ELR (cell line): Measurements from ENCODE around the gene NOVA1.

ENCODE experiments used
- DNase-seq: peaks from one replicate; pipeline ENCODE4 v3.0.0-alpha.2; 2015; ENCODE audit warnings: low read depth

The NOVA1 gene

DNA sequence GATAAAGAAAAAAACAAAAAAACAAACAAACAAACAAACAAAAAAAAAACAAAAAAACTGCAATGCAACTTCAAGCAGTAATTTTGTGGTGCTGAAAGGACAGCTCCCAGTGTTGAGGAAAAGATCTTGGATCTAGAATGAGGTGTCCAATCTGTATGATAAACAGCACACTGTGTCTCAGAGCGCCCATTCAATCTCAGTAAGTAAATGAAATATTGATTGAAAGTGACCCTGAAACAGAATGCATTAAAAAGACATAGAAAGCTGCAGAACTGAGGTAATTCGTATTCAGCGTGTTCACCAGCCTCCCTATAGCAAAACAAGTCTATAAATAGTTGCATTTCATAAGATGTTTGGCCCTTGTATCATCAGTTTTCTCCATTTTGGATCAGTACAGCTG lies 153.0 kb downstream of the NOVA1 start:
- DNase-seq, result no peak

DNA sequence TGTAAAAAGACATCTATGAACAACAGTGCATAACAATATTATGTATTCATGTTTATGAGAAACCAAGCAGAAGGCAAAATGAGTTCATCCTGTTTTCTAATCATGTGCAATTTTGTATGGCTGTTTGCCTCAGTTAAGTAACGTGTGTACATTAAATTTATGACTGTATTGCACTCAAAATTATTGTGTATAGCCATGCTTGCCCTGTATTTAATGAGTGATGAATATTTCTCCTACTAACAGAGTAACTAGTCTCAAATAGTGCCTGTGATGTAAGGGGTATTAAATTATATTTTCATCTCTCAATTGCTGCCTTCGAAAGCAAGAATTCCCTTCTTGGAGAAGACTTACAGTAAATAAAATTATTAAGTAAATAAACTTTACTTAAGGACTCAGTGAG lies 154.2 kb downstream of the NOVA1 start:
- no peak for DNase-seq

DNA sequence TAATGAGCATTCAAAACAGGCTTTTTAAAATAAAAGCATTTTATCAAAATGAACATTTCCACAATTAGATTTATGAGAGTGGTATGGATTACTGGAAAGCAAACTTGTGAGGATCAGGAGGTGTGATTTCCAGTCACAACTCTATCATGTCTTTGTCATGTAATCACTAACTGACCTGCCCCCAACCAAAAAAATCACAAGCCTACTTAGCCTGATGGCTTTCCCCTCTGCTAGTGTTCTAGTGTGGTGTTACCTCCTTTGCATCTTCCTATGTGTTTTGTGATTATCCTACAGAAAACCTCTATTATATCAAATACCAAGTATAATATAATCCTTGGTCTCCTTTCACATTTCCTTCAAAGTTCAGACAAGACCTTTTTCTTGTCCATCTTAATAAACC lies 168.6 kb downstream of the NOVA1 start:
- DNase-seq, result no peak

DNA sequence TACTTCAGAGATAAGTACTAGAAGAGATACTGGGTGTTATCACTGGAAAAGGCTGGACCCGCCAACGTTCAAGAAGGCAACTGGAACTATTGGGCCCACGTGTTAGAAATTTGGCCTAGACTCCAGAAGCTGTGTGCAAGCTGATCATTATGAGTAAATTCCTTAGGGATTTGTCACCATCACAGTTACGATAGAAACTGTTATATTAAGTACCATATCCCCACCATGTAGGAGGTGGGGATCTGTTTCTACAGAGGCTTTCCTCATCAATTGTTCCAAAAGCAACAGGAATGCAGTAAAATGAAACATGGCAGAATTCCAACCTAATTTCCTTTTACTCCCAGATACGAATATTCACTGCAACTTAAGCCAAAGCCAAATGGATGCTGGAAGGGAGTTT lies 170.7 kb downstream of the NOVA1 start:
- DNase-seq, result no peak

DNA sequence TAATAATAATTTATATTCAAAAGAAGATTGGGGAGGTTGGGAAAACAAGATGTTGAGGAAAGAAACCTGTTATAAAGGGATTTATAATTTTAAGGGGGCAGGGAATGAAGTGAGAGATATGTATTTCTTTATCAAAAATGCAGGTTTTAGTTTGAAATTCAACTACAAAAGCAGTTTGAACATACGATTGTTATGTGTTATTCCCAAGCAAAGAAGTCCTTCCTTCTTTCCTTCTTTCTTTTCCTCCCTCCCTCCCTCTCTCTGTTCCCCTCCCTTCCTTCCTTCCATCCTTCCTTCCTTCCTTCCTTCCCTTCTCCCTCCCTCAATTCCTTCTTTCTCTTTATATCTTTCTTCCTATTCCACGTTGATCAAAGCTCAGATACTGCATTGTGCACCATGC lies 173.3 kb downstream of the NOVA1 start:
- DNase-seq, result no peak

DNA sequence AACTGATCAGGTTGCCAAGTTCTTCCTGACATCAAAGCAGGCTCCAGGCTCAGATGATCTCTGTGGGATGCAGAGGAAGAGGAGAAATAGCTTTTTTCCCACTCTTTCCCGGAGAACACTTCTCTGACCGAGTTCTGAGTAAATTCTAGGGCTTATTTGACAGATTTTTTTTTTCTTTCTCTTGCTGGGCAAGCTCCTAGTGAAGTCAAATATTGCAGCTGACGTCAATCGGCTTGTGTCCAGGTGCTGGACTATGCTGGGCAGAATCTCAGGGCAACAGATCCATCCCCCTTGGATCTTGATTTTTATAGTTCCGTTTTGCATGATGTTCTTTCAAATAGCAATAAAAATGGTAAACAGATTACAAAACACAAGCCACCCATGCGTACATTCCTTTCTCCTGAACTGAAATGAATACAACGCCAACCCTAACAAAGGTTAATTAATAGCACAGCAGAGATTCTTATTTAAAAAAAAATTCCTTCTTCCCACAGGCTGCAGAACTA lies 182.2 kb downstream of the NOVA1 start:
- no peak for DNase-seq

DNA sequence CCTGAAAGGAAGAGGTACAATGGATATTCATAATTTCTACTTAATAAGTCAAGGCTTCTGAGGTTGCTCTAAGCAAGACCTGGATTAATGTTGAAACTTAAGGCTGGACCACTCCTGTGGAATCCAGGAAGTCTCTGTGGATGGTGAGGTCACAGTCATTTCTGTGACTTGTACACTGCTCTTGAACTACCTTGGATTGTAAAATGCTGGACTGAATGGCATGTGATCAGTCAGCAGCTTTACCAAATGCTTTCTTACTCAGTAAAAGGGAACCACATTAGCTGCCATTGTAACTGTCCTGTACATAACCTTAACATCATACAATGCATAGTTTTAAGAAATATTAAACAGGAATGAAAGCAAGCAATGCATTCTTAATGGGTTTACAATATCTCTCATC lies 182.9 kb downstream of the NOVA1 start:
- no peak for DNase-seq

DNA sequence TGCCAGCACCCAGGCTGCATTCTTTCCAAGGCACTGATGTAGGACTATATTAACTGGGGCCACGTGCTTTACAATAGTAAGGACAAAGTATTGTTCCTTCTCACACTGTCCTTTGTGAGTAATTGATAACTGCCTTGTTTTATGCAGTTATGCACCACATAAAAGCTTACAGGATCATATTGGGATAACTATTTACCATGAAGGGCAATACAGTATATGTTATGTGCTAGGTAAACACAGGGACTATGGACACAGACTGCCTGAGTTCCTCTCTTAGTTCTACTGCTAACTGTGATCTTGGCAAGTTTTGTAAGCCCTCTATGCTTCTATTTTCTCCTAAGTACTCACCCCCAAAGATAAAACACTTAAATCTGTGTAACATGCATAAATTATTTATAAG lies 183.7 kb downstream of the NOVA1 start:
- DNase-seq, result no peak

DNA sequence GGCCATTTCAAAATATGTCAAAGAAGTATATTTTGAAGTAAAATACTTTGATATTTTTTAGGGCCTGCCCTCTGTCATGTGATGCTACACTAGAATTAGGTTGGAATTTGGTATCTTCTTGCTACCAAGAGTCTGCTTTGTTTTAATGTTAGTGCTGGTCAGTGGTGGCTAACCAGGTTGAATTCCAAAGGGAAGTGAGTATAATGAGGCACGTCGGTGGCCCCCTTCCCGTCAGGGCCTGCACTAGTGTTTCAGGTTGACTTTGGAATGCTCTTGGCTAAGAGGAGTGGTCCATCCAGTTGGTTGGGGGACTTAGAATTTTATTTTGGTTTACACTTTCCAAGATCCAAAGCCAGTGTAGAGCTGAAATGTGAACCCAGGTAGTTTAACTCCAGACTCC lies 185.4 kb downstream of the NOVA1 start:
- no peak for DNase-seq

DNA sequence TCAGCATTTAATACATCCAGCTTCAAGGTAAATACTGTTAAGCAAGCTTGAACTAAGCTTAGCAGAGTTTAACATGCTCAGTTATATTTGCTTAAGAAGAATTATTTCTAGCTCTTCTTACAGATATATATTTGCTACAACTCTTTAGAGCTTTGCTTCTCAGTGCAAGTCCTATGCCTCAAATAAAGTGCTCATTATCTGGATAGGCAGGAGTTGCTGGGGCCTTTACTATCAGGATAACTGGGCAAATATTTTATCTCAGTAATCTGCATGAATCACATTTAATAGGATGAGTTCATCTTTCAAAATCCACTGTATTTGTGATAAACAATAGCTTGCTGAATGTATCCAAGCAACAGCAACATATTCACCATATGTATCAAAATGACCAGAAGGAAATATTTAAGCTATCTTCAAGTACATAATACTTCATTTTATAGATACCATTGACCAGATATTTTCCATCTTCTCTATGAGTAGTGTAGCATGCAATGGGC lies 187.6 kb downstream of the NOVA1 start:
- DNase-seq, result no peak

DNA sequence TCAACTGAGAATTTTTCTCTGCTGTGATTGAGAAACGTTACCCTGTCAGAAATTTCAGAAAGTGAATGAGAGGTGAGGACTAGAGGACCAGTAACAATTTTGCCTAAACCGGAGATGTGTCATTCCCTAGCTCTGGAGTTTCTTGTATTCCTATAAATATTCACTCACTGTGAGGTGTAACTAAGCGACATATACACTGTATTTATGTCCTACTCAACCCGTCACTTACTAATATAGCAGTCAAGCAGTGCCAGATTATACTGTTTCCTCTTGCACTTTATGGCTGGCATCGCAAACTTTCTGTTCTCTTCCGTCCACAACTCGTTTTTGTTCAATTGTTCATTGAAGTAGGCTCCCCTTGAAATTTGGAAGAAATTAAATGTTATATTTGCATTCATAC lies 192.9 kb downstream of the NOVA1 start:
- no peak for DNase-seq

DNA sequence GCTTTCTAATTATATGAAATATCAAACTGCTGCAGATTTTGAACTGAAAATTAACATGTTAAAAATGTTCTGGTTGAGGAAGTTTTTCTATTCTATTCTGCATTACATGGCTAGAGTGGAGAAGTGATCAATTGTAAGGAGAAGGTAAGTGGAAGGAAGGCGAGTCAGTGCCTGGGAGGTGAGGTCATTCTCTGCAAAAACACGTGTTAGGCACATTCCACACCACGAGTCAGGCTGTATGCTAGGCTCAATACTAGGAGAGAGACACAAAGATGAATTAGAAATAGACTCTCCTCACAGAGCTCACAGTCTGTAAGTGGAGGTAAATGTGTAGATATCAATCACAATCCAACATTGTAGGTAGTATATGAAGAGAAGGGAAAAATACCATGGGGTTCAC lies 194.1 kb downstream of the NOVA1 start:
- DNase-seq, result no peak

DNA sequence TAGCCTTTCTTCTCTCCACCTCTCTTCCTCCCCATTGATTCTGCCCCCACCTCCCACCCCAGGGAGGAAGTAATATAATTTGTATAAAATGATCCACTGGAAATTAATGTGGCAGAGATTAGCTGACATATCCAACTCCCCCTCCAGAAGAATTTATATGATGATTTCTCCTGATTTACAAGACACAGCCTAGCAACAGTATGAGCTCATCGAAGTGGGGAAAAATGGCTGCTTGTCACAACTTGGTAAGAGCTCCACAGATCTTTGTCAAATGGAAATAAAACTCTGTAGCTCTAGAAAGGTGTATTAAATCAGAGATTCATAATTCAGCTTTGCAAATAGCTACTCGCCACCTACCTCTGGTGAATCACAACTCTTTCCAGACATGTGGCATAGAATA lies 195.7 kb downstream of the NOVA1 start:
- DNase-seq, result no peak

DNA sequence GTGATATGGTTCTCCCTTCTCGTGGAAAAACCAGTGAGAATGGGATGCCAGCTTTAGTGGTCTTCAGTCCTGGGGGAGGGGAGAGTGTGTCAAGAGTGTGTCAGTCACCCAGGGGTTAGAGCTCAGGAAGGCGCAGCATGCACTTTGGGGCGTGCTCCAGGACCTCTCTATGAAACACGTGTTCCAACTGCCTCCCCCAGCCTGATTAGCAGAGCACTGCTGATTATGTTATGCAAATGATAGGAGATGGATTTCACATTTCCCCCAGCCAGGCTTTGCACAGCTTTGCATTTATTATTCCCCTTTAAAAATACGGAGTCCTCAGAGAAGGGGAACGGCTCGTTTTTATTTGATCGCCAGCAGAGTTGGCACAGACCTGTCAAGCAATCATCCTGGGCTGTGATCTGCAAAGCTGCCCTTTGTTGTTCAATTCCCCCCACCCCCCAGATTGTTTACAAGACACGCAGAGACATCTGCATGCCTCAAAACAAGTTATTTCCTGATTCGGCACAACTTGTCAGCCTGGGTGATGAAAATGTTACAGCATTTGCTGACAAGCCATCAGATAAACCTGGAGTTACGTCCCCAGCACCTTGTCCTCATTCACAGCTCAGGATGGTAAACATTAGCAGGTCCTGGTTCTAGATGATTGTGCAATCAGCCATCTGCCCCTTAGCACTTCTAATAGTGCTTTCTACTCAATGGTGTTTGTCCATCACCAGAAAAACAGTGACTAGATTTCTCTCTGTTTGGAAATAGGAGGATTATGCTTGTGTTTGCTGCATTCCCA lies 196.5 kb downstream of the NOVA1 start:
- DNase-seq, result no peak

DNA sequence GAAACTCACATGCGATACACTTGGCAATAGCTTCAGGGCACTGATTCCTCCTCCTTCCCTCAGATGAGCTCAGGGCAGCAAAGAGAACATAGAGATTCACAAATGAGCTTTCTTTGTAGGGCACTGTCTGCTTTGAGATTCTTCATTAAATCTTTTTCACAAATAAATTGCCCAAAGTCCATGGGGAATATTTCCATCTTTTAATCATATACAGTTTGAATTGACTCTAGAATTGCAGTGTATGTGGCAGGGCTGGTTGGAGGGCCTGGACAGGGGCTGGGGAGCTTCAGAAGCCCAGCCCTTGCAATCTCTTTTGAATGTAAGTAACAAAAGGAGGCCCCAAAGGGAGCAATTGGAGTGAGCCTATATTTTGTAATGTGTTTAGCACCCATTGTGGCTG lies 197.5 kb downstream of the NOVA1 start:
- DNase-seq, result no peak

DNA sequence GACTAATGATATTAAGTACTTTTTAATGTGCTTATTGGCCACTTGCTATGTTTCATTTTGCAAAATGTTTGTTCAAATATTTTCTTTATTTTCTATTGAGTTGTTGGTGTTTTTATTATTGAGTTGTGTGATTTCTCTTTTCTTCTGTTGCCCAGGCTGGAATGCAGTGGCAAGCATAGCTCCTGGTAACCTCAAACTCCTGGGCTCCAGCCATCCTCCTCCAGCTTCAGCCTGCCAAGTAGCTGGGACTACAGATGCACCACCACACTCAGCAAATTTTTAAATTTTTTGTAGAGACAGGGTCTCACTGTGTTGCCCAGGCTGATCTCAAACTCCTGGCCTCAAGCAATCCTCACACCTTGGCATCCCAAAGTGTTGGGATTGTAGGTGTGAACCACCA lies 199.2 kb downstream of the NOVA1 start:
- DNase-seq, result no peak
